Measurements from ENCODE around the gene TNFRSF14.

TNFRSF14 gene

DNA sequence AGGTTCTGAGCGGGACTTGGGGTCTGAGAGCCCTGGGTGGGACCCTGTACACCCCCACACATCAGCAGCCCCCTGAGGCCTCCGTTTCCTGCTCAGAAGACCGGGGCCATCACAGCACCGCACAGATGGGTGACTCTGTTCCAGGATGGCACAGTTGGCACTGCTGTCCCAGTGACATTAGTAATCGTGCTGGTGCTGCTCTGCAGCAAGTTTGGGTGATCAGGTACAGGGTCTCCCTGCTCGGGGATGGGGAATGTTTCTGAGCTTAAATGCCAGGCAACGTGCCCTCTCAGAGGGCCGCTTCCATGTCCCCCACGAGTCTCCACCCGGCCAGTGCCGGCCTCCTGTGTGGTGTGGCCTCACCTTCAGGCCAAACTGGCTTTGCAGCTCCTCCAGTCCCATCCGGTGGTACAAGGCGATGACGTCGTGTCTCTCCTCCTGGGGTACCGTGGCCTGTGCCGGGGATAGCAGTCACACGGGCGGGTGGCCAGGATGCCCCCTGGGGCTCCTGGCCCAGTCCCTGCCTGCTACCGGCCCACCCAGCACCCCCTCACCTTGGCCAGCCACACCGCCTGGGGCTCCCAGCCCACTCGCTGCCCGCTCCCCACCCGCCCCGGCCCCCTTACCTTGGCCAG lies 47.5 kb downstream of the TNFRSF14 start:
- Histone ChIP-seq H3K9me3 (ENCODE audit: control insufficient read depth, insufficient read depth, low read length) (no peaks in the 10 kb centered on the region; the same call in 1 of the 2 replicates), H3K27me3 (ENCODE audit: control insufficient read depth, low read length) (no peaks in the 10 kb centered on the region), H3K27ac (ENCODE audit: low read depth, low read length) (no peak overlapping the region), H3K36me3 (ENCODE audit: control insufficient read depth, low read length) (no peaks in the 10 kb centered on the region), H3K4me1 (ENCODE audit: control insufficient read depth, low read length) (no peaks in the 10 kb centered on the region), H3K4me3 (ENCODE audit: low read length) (no peak overlapping the region), H3K79me2 (ENCODE audit: control insufficient read depth, low read length) (no peaks in the 10 kb centered on the region), H4K20me1 (ENCODE audit: control insufficient read depth, insufficient read depth, low read depth, low read length) (no peaks in the 10 kb centered on the region), H3F3A (ENCODE audit: control insufficient read depth, insufficient read depth) (no peaks in the 10 kb centered on the region), H3K9me2 (replicated peaks; ENCODE audit: control insufficient read depth, low read length) (no peaks in the 10 kb centered on the region), H3K4me2 (ENCODE audit: low read length) (no peak overlapping the region)
- no peak for TF ChIP-seq EZH2phosphoT487 (IDR thresholded peaks at IDR 0.05; ENCODE audit: borderline replicate concordance, low read length)
- TF ChIP-seq, protein P1, sequence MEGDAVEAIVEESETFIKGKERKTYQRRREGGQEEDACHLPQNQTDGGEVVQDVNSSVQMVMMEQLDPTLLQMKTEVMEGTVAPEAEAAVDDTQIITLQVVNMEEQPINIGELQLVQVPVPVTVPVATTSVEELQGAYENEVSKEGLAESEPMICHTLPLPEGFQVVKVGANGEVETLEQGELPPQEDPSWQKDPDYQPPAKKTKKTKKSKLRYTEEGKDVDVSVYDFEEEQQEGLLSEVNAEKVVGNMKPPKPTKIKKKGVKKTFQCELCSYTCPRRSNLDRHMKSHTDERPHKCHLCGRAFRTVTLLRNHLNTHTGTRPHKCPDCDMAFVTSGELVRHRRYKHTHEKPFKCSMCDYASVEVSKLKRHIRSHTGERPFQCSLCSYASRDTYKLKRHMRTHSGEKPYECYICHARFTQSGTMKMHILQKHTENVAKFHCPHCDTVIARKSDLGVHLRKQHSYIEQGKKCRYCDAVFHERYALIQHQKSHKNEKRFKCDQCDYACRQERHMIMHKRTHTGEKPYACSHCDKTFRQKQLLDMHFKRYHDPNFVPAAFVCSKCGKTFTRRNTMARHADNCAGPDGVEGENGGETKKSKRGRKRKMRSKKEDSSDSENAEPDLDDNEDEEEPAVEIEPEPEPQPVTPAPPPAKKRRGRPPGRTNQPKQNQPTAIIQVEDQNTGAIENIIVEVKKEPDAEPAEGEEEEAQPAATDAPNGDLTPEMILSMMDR (IDR thresholded peaks at IDR 0.05; ENCODE audit: low read depth, low read length, poor library complexity, severe bottlenecking): no peak

- Histone ChIP-seq H3K79me2 (ENCODE audit: control insufficient read depth, low read length) (no peaks in the 10 kb centered on the region), H3K27me3 (ENCODE audit: control insufficient read depth, low read length) (no peaks in the 10 kb centered on the region), H3K9me3 (ENCODE audit: control insufficient read depth, insufficient read depth, low read length) (no peaks in the 10 kb centered on the region; the same call in 1 of the 2 replicates), H3K36me3 (ENCODE audit: control insufficient read depth, low read length) (no peaks in the 10 kb centered on the region), H3F3A (ENCODE audit: control insufficient read depth, insufficient read depth) (no peaks in the 10 kb centered on the region), H3K4me3 (ENCODE audit: low read length) (no peak overlapping the region), H3K9me2 (replicated peaks; ENCODE audit: control insufficient read depth, low read length) (no peaks in the 10 kb centered on the region), H3K4me2 (ENCODE audit: low read length) (no peak overlapping the region), H4K20me1 (ENCODE audit: control insufficient read depth, insufficient read depth, low read depth, low read length) (no peaks in the 10 kb centered on the region), H3K4me1 (ENCODE audit: control insufficient read depth, low read length) (no peaks in the 10 kb centered on the region), H3K27ac (ENCODE audit: low read depth, low read length) (no peak overlapping the region)
- TF ChIP-seq, protein P1 (IDR thresholded peaks at IDR 0.05; ENCODE audit: low read depth, low read length, poor library complexity, severe bottlenecking): no peak
- TF ChIP-seq EZH2phosphoT487 (IDR thresholded peaks at IDR 0.05; ENCODE audit: borderline replicate concordance, low read length): no peak
These were observed 48.1 kb downstream of the TNFRSF14 start for GRCh38 chr1:2604156-2604843.

GRCh38 chr1:2604844-2605508 lies 48.8 kb downstream of the TNFRSF14 start:
- H3K9me2 ChIP-seq (replicated peaks; ENCODE audit: control insufficient read depth, low read length): no peaks in the 10 kb centered on the region
- no peak overlapping the region for H3K4me3 ChIP-seq (ENCODE audit: low read length)
- no peak overlapping the region for H3K27ac ChIP-seq (ENCODE audit: low read depth, low read length)
- H3K4me1 ChIP-seq (ENCODE audit: control insufficient read depth, low read length): no peaks in the 10 kb centered on the region
- H3K9me3 ChIP-seq (ENCODE audit: control insufficient read depth, insufficient read depth, low read length): no peaks in the 10 kb centered on the region; the same call in 1 of the 2 replicates
- no peaks in the 10 kb centered on the region for H3K36me3 ChIP-seq (ENCODE audit: control insufficient read depth, low read length)
- H4K20me1 ChIP-seq (ENCODE audit: control insufficient read depth, insufficient read depth, low read depth, low read length): no peaks in the 10 kb centered on the region
- no peak for TF ChIP-seq EZH2phosphoT487 (IDR thresholded peaks at IDR 0.05; ENCODE audit: borderline replicate concordance, low read length)
- TF ChIP-seq, protein P1 (IDR thresholded peaks at IDR 0.05; ENCODE audit: low read depth, low read length, poor library complexity, severe bottlenecking): no peak
- H3K27me3 ChIP-seq (ENCODE audit: control insufficient read depth, low read length): no peaks in the 10 kb centered on the region
- no peak overlapping the region for H3K4me2 ChIP-seq (ENCODE audit: low read length)
- no peaks in the 10 kb centered on the region for H3F3A ChIP-seq (ENCODE audit: control insufficient read depth, insufficient read depth)
- no peaks in the 10 kb centered on the region for H3K79me2 ChIP-seq (ENCODE audit: control insufficient read depth, low read length)

All from DOHH2 (cell line).